ENCODE results near the gene NR2C2.

DNA sequence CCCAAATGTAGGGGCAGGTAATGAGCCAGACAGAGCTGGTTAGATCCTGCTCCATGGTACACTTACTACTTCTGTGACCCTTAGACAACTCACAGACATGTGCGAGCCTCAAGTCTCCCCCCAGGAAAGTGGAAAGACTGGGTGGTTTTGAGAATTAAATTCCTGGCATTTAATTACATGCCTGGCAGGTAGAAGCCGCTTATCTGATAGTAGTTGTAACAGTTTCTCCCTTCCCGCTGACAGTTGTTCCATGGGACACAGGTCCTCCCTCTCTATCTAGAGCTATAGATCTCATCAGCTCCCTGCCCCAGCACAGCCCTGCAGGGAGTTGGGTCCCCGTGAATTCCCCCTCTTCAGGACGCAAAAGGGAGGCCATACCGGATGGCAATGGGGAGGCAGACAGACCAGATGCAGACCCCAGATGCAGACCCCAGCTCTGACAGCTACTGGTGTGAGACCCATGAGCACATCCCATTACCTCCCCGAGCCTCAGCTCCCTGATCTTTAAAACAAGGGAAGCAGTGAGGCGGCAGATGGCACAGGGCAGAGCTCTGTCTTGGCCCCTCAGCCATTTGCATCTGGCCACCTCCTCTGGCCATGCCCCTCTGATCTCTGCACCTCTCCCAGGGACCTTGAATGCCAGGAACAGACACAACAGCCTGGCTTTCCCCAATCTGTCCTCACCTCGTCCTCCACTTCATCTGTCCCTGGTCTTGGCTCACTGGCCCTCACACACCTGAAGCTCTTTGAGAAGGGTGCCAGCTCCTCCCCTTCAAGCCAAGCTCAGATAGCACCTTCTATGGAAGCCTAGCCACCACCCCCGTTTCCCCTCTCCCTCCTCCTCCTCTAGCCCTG, 34.1 kb upstream of the NR2C2 start:
- TF ChIP-seq, protein P1, sequence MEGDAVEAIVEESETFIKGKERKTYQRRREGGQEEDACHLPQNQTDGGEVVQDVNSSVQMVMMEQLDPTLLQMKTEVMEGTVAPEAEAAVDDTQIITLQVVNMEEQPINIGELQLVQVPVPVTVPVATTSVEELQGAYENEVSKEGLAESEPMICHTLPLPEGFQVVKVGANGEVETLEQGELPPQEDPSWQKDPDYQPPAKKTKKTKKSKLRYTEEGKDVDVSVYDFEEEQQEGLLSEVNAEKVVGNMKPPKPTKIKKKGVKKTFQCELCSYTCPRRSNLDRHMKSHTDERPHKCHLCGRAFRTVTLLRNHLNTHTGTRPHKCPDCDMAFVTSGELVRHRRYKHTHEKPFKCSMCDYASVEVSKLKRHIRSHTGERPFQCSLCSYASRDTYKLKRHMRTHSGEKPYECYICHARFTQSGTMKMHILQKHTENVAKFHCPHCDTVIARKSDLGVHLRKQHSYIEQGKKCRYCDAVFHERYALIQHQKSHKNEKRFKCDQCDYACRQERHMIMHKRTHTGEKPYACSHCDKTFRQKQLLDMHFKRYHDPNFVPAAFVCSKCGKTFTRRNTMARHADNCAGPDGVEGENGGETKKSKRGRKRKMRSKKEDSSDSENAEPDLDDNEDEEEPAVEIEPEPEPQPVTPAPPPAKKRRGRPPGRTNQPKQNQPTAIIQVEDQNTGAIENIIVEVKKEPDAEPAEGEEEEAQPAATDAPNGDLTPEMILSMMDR (IDR thresholded peaks at IDR 0.05), result no peak
- TF ChIP-seq POLR2A (IDR thresholded peaks at IDR 0.05; ENCODE audit: low read depth) (no peak), POLR2AphosphoS5 (IDR thresholded peaks at IDR 0.05) (no peak)

Data from esophagus muscularis mucosa (tissue), 3 donors.